Activated naive CD8-positive, alpha-beta T cell treated with anti-CD3 and anti-CD28 coated beads, Interleukin-2, amount 50 U/mL, for 24 hours (primary cell): ENCODE data around the gene ZNF653.
"Not testable (repeated sequence)": the region's sequence is repeated elsewhere in the genome, so short reads cannot be mapped to it uniquely, and the experiment has no call there.

ENCODE experiments used
- ATAC-seq: fragments of 150-1000 bp; cut with Tn5 transposase; one replicate; pipeline ENCODE4 v1.10.0; 2021
- DNase-seq: peaks from one replicate; pipeline ENCODE4 v3.0.0; 2021
- H3K27ac Mint-ChIP-seq: one replicate; pipeline ENCODE4 v1.8.0; 2021; ENCODE audit warnings: mild to moderate bottlenecking, mixed read lengths
- H3K27me3 Mint-ChIP-seq: one replicate; pipeline ENCODE4 v1.8.0; 2021; ENCODE audit warnings: mixed read lengths
- H3K36me3 Mint-ChIP-seq: one replicate; pipeline ENCODE4 v1.8.0; 2021; ENCODE audit warnings: low read depth, mixed read lengths
- H3K4me1 Mint-ChIP-seq: one replicate; pipeline ENCODE4 v1.8.0; 2021; ENCODE audit warnings: mixed read lengths
- H3K4me3 Mint-ChIP-seq: one replicate; pipeline ENCODE4 v1.8.0; 2021; ENCODE audit warnings: mild to moderate bottlenecking, moderate library complexity, mixed read lengths
- H3K9me3 Mint-ChIP-seq: one replicate; pipeline ENCODE4 v1.8.0; 2021; ENCODE audit warnings: mixed read lengths

The ZNF653 gene

GRCh38 chr19:11458236-11458900 lies 47.3 kb downstream of the ZNF653 start:
- H3K27me3 Mint-ChIP-seq, result peaks cover 13% of the 10 kb centered on the region
- DNase-seq, result no peak
- no peak overlapping the region for H3K27ac Mint-ChIP-seq
- no peaks in the 10 kb centered on the region for H3K9me3 Mint-ChIP-seq
- no peak for ATAC-seq
- no peaks in the 10 kb centered on the region for H3K4me1 Mint-ChIP-seq
- H3K4me3 Mint-ChIP-seq, result no peak overlapping the region
- H3K36me3 Mint-ChIP-seq, result no peaks in the 10 kb centered on the region

GRCh38 chr19:11457831-11458230 lies 47.8 kb downstream of the ZNF653 start:
- Mint-ChIP-seq H3K27ac (no peak overlapping the region), H3K4me1 (no peaks in the 10 kb centered on the region), H3K9me3 (no peaks in the 10 kb centered on the region), H3K36me3 (no peaks in the 10 kb centered on the region), H3K4me3 (no peak overlapping the region), H3K27me3 (peaks cover 15% of the 10 kb centered on the region)
- DNase-seq (no peak), ATAC-seq (no peak)

GRCh38 chr19:11457115-11457514 lies 48.5 kb downstream of the ZNF653 start:
- no peaks in the 10 kb centered on the region for H3K36me3 Mint-ChIP-seq
- H3K27ac Mint-ChIP-seq, result no peak overlapping the region
- no peak overlapping the region for H3K4me3 Mint-ChIP-seq
- H3K9me3 Mint-ChIP-seq, result no peaks in the 10 kb centered on the region
- ATAC-seq, result no peak
- H3K27me3 Mint-ChIP-seq, result peaks cover 15% of the 10 kb centered on the region
- no peaks in the 10 kb centered on the region for H3K4me1 Mint-ChIP-seq
- DNase-seq, result no peak

DNA sequence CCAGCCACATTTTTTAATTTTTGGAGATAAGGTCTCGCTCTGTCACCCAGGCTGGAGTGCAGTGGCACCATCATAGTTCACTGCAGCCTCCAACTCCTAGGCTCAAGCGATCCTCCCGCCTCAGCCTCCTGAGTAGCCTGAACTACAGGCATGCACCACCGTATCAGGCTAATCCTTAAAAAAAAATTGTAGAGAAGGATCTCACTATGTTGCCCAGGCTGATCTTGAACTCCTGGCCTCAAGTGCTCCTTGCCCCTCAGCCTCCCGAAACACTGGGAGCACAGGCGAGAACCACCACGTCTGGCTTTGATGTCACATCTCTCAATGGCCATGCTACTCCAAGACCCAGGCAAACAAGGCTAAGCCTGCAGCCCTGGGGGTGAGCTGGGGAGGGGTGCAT lies 49.0 kb downstream of the ZNF653 start:
- DNase-seq, result no peak
- ATAC-seq, result no peak
- H3K4me1 Mint-ChIP-seq, result no peaks in the 10 kb centered on the region
- peaks cover 15% of the 10 kb centered on the region for H3K27me3 Mint-ChIP-seq
- H3K27ac Mint-ChIP-seq, result no peak overlapping the region
- no peak overlapping the region for H3K4me3 Mint-ChIP-seq
- no peaks in the 10 kb centered on the region for H3K36me3 Mint-ChIP-seq
- no peaks in the 10 kb centered on the region for H3K9me3 Mint-ChIP-seq

GRCh38 chr19:11455233-11455554 lies 50.4 kb downstream of the ZNF653 start:
- not testable (repeated sequence) for H3K9me3 Mint-ChIP-seq, H3K27ac Mint-ChIP-seq, H3K4me3 Mint-ChIP-seq, ATAC-seq, H3K36me3 Mint-ChIP-seq, DNase-seq, H3K4me1 Mint-ChIP-seq
- peaks cover 13% of the 10 kb centered on the region for H3K27me3 Mint-ChIP-seq

DNA sequence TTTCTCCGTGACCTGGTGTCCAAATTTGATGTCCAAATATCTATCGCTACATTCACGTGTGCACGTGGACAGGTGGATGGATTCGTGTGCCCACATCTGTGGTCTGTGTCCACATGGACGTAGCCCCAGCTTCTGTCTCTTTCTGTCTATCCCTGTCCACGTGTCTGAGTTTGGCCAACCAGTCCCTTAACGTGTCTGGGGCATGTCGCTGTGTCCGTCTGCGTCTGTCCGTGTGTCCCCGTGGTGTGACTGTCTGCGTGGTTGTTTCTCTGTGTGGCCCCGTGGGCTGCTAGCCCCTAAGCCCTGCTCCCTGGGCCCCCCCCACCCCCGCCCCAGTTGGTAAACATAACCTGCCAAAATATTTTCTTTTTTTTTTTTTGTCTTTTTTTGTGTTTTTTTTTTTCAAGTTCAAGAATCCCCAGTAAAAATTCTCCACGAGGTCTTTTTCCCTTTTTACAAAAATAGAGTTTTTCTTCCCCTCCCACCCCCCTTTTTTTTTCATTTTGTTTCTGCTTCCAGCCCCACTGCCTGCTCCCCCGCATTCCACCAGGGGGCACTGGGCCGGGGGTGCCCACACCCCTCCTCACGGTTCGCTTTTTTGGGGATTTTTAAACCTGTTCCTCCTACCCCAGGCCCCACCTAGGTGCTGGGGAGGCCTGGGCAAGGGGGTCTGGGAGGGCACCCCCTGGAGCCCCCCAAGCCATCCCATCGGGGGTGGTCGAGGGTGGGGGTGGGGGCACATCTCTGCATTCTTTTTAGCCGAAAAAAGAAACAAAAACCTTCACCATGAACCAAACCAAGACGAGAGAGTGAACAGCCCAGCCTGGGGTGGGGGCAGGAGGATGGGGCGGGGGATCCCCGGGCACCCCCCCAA lies 51.9 kb downstream of the ZNF653 start:
- H3K4me3 Mint-ChIP-seq, result no peak overlapping the region
- no peaks in the 10 kb centered on the region for H3K36me3 Mint-ChIP-seq
- H3K27me3 Mint-ChIP-seq, result peaks cover 9% of the 10 kb centered on the region
- no peaks in the 10 kb centered on the region for H3K9me3 Mint-ChIP-seq
- DNase-seq, result peak; percentile 37
- ATAC-seq, result no peak
- H3K4me1 Mint-ChIP-seq, result no peaks in the 10 kb centered on the region
- H3K27ac Mint-ChIP-seq, result no peak overlapping the region

DNA sequence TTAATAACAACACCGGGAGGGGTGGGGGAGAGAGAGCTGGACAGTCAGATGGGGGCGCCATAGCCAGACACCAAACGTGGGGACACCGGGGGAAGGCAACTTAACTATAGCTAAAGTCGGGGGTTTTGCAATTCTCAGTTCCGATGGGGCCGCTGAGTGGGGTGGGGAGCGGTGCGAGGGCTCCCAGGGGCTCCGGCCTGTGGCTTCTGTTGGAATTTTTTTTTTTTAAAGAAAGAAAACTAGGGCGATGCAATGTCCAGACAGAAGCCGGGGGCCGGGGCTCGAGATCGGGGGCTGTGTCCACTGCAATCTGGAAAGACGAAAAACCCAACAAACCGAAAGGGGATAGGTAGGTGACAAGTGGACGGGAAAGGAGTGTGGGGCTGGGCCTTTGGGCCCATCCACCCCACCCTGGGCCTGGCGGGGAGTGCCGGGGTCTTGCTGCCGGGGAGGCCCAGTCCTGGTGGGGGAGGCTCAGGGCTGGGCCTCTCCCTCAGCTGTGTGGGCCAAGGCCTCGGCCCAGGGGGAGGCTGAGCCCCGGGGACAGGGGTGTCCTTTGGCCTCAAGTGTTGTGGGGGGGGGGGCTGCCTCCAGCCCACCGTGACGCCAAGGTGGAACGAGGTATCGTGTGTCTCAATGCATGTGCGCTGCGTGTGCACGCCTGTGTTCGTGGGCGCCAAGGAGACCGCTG lies 52.9 kb downstream of the ZNF653 start:
- Mint-ChIP-seq H3K27me3 (peaks cover 3% of the 10 kb centered on the region), H3K4me1 (no peaks in the 10 kb centered on the region), H3K9me3 (no peaks in the 10 kb centered on the region), H3K36me3 (no peaks in the 10 kb centered on the region), H3K4me3 (no peak overlapping the region), H3K27ac (no peak overlapping the region)
- DNase-seq (no peak), ATAC-seq (no peak)

GRCh38 chr19:11451871-11452619 lies 53.6 kb downstream of the ZNF653 start:
- no peaks in the 10 kb centered on the region for H3K9me3 Mint-ChIP-seq
- H3K27me3 Mint-ChIP-seq, result peaks cover 3% of the 10 kb centered on the region
- H3K27ac Mint-ChIP-seq, result no peak overlapping the region
- DNase-seq, result no peak
- no peaks in the 10 kb centered on the region for H3K4me1 Mint-ChIP-seq
- ATAC-seq, result no peak
- H3K4me3 Mint-ChIP-seq, result no peak overlapping the region
- no peaks in the 10 kb centered on the region for H3K36me3 Mint-ChIP-seq

DNA sequence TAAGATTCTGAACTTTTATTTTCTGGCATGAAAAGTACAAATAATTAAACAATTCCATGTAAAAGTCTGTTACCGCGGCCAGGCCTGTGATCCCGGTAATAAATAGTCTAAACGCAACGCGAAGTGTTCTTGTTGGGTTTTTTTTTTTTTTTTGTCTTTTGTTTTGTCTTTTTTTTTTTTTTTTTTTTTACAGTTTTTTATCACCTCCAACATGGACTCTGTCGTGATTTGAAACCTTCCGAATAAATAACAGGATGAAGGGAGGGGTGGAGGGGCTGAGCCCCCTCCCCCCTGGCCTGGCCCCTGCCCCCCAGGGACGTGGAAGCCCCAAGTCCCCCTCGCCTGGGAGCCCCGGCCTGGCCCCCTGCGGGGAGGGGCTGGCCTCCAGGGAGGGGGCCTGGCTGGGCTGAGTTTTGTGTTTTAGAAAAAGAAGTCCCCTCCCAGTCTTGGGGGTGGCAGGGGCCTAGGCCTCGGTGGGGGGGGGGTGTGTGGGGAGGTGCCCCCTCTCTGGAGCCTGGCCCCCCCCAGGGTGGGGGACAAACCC lies 54.2 kb downstream of the ZNF653 start:
- H3K4me3 Mint-ChIP-seq, result no peak overlapping the region
- DNase-seq (no peak), ATAC-seq (no peak)
- peaks cover 3% of the 10 kb centered on the region for H3K27me3 Mint-ChIP-seq
- no peak overlapping the region for H3K27ac Mint-ChIP-seq
- H3K36me3 Mint-ChIP-seq, result no peaks in the 10 kb centered on the region
- no peaks in the 10 kb centered on the region for H3K4me1 Mint-ChIP-seq
- no peaks in the 10 kb centered on the region for H3K9me3 Mint-ChIP-seq

DNA sequence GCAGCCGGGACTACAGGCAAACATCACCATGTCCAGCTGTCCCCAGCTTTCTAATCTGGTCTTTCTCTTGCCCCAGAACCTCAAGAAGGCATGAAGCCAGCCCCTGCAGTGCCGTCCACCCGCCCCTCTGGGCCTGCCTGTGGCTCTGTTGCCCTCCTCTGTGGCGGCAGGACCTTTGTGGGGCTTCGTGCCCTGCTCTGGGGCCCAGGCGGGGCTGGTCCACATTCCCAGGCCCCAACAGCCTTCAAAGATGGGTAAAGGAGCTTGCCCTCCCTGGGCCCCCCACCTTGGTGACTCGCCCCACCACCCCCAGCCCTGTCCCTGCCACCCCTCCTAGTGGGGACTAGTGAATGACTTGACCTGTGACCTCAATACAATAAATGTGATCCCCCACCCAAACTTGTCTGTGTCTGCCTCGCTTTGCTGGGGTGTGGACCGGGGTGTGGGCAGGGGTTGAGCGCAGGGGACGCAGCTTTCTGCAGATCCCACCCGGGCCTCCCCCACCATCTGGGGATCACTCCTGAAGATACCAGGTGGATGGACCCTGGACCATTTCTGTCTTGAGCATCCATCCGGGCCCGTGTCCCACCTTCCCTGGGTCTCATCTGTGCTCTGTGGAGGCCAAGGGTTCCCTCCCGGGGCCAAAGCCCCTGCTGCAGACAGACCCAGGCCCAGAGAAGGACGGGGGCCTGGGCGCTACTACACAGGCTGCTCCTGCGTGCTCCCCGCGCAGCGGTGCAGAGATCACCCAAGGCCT lies 54.9 kb downstream of the ZNF653 start:
- Mint-ChIP-seq H3K4me3 (no peak overlapping the region), H3K27me3 (peaks cover 3% of the 10 kb centered on the region), H3K9me3 (no peaks in the 10 kb centered on the region), H3K27ac (no peak overlapping the region), H3K36me3 (no peaks in the 10 kb centered on the region), H3K4me1 (no peaks in the 10 kb centered on the region)
- ATAC-seq (no peak), DNase-seq (no peak)

DNA sequence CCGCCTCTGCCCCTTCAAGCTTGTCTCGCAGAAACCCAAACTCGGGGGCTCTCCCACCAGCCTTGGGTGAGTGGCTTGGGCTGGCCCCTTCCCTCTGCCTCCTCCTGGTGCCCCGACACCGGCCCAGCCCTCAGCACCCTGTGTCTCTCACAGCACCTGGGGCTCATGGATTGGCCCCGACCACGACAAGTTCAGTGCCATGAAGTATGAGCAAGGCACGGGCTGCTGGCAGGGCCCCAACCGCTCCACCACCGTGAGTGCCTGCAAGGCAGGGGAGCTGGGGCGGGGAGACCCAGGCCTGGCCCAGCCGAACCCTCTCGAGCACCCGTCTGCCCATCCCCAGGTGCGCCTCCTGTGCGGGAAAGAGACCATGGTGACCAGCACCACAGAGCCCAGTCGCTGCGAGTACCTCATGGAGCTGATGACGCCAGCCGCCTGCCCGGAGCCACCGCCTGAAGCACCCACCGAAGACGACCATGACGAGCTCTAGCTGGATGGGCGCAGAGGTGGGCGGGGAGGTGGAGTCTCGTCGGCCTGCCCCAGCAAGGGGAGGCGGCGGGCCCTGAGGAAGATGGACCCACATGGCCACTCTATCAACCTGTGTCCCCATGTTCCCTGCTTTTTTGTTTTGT lies 56.6 kb downstream of the ZNF653 start:
- Mint-ChIP-seq H3K4me1 (no peaks in the 10 kb centered on the region), H3K27me3 (peaks cover 3% of the 10 kb centered on the region)
- DNase-seq, result no peak

DNA sequence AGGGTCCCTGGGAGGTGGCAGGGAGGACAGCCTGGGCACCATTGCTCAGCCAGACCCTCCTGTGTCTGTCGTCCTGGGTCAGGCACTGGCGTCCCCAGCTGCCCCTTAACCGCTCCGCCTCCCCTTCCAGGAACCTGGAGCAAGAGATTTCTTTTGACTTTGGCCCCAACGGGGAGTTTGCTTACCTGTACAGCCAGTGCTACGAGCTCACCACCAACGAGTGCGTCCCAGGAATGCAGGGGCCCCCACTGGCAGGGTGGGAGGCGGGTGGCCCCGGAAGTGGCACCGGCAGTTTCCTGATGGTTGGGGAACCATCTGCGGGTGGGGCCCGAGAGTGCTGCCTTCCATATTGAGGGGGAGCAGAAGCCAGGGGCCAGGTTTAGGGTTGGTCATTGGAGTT lies 57.2 kb downstream of the ZNF653 start:
- Mint-ChIP-seq H3K27ac (no peak overlapping the region), H3K9me3 (no peaks in the 10 kb centered on the region), H3K4me1 (no peaks in the 10 kb centered on the region), H3K36me3 (peaks cover 3% of the 10 kb centered on the region), H3K4me3 (no peak overlapping the region), H3K27me3 (peaks cover 2% of the 10 kb centered on the region)
- ATAC-seq (no peak), DNase-seq (no peak)

More for the DNA sequence above, 56.6 kb downstream of the ZNF653 start:
- no peak overlapping the region for H3K4me3 Mint-ChIP-seq
- ATAC-seq, result no peak
- H3K9me3 Mint-ChIP-seq, result no peaks in the 10 kb centered on the region
- peaks cover 1% of the 10 kb centered on the region for H3K36me3 Mint-ChIP-seq
- H3K27ac Mint-ChIP-seq, result no peak overlapping the region
